ENCODE results near the gene HDGFL2.

The HDGFL2 gene

DNA sequence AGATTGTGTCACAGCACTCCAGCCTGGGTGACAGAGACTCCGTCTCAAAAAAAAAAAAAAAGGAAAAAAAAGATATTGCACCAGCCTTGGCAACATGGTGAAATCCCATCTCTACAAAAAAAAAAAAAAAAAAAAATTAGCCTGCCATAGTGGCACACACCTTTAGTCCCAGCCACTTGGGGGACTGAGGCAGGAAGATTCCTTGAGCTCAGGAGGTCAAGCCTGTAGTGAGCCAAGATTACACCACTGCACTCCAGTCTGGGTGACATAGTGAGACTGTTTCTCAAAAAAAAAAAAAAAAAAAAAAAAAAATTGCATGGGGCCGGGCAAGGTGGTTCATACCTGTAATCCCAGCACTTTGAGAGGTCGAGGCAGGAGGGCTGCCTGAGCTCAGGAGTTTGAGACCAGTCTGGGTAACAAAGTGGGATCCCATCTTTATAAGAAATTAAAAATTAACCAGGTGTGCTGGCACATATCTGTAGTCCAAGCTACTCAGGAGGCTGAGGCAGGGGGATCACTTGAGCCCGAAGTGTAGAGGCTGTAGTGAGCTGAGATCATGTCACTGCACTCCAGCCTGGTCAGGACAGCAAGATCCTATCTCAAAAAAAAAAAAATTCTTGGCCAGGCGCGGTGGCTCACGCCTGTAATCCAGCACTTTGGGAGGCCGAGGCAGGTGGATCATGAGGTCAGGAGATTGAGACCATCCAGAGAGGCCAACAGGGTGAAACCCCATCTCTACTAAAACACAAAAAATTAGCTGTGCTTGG is 7.1 kb upstream of the HDGFL2 start:
- no peak for DNase-seq (ENCODE audit: low read depth, low spot score)

DNA sequence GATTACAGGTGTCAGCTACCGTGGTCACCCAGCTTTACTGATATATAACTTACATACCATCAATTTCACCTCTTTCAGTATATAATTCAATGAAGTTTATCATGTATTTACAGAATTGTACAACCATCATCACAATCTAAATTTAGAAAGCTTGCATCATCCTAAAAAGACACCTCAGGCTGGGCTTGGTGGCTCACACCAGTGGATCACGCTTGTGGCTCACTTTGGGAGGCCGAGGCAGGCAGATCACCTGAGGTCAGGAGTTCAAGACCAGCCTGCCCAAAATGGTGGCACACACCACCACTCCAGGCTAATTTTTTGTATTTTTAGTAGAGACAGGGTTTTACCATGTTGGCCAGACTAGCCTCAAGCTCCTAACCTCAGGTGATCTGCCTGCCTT is 4.3 kb upstream of the HDGFL2 start:
- no peak for DNase-seq (ENCODE audit: low read depth, low spot score)

DNA sequence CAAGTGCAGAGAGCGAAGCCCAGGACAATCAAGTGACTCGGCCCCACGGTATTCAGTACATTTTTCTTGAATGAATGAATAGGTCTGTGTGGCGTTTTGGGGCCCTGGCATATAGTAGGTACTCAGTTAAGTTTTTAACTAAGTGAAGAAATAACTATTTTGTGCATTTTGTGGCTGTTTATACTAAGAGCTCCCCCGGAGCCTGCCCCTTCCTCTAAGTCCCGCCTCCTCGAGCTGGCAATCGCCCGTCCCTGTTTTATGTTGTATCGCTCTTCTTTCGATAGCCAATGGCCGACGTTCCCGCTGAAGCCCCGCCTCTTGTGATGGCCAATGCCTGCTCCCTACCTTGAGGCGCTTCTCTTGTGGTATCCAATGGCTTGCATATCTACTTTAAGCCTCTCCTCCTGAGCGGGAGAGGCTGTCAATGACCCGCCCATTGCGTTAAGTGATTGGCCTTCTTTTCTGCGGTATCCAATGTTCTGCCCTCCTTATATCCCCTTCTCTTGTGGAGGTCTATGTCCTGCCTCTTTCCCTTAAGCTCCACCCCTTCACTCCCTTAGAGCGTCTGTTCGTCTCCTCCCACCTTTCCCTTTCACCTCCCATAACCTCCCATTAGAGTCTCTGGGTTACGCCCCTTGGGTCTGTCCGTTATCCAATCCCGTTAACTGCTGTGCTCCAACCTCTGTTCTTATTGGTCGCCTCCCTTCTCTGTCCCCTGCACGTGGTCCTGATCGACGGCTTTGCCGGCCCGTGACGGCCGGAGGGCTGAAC is 509 bp upstream of the HDGFL2 start:
- DNase-seq (ENCODE audit: low read depth, low spot score): peak; percentile 100

DNA sequence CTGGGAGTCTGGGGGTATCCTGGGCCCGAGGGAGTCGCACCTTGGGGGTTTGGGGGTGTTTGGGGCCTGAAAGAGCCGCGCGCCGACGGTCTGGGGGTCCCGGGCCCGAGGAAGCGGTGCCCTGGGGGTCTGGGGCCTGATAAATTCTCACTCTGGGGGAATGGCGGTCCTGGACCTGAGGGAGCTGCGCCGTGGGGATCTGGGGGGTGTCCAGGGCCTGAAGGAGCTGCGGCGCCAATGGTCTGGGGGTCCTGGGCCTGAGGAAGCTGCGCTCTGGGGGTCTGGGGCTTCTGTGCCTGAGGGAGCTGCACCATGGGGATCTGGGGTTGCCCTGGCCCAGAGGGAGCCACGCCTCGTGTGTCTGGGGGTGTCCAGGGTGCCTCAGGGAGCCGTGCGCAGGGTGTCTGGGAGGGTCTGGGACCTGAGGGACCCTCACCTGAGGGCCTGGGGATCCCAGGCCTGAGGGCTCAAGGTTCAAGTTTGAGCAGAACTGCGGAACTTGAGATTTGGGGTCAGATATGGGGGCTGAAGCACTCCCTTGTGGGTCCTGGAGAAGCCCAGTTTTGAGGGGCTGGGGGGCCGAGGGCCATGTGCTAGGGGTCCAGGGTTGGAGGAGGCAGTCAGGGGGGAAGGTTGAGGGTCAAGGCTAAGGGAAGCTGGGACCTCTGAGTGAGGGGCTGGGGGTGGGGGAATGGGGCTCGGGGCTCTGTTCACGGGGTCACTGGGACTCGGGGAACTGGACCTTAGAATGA is 1.1 kb downstream of the HDGFL2 start:
- DNase-seq (ENCODE audit: low read depth, low spot score): no peak

- no peak for DNase-seq (ENCODE audit: low read depth, low spot score)
Measured at GRCh38 chr19:4473763-4474513, 1.8 kb downstream of the HDGFL2 start.

GRCh38 chr19:4474514-4475022 is 2.5 kb downstream of the HDGFL2 start:
- DNase-seq (ENCODE audit: low read depth, low spot score): peak; percentile 78

DNA sequence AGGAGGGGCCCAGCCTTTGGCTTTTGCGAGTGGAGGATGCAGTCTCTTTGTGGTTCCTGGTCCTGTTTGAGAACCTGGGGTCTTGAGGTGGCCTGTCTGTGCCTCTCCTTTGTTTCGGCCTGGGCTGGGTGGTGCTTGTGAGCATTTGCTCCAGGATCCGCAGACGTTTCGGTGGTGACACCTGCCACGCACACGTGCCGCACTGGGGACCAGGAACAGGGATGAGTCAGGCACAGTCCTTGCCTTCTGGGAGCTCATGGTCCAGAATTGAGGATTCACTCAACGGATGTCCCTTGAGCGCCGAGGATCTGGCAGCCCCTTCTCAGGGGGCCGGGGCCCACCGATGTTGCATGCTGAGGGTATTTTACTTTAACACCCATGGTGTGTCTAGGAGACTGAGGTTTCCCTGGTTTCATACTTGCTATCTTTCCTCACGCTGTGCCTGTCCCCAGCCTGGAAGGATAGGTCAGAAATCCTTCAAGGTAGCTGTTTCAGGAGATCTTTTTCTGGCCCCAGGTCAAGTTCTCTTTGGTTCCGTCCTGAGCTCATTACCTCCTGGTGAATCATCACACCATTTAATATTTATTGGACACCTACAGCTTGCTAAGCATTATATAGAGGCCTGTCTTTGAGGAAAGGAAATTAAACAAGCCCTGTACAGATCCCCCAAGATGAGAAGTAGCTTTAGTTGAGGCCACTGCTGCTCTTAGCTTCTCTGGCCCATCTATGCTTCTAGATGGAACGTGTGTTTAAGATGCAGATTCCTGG is 5.1 kb downstream of the HDGFL2 start:
- no peak for DNase-seq (ENCODE audit: low read depth, low spot score)

DNA sequence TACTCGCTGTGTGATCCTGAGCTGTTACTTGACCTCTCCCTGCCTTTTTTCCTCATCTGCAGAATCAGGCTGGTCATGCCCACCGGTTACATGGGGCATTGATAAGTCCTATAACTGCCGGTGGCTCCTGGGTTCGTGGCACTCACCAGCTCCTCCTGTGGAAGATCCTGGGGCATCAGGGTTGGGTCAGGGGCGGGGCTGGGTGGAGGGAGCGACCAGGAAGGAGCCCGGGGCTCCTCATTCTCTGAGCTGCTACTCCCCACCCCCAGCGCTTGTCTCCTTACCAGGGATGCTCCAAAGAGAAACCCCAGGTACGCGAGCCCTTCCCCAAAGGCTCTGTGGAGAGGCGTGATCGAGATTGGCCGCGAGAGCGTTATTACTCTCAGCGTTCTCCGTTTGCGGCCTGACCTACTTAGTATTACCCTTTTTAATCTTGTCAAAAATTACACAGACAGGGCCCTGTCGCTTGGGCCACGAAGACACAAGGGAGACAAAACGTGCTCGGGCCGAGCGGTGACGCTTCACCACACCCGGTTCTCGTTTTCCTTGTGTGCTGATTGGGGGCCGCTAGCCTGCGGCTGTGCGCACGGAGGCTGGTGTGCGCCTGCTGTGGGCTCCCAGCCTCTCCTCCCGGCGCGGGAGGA is 10.7 kb downstream of the HDGFL2 start:
- DNase-seq (ENCODE audit: low read depth, low spot score): no peak

DNA sequence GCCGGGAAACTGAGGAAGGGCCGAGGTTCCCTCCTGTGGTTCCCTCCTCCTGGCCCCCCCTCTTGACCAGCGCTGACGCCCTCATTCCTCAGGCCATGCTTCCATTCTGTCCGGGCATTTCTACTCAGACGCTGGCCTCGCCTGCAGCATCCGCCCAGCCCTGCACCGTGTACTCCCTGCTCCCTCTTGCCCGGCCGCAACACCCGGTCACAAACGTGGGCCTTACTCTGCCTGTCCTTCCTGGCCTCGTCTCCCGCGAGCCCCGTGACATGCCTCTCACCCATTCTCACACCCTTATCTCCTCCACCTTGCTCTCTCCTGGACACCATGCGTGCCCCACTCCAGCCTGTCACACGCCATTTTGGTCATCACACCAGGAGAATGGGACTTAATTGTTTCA is 11.3 kb downstream of the HDGFL2 start:
- no peak for DNase-seq (ENCODE audit: low read depth, low spot score)

DNA sequence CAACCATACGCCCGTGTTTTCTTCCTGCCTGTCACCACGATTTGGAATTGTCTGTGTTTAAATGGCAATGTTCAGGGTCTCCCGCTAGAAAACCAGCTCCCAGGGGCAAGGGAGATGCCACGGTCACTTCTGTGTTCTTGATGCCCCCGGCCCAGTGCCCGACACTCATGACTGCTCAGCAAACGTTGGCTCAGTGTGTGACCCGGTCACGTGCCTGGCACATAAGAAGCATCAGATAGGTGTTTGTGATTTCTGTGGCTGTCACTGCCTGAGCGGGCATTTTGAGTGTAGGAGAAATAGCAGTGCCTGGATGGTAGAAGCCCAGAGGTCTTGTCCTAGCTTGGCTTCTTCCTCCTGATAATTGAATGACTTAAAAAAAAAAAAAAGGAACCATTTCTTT is 15.5 kb downstream of the HDGFL2 start:
- DNase-seq (ENCODE audit: low read depth, low spot score): no peak

DNA sequence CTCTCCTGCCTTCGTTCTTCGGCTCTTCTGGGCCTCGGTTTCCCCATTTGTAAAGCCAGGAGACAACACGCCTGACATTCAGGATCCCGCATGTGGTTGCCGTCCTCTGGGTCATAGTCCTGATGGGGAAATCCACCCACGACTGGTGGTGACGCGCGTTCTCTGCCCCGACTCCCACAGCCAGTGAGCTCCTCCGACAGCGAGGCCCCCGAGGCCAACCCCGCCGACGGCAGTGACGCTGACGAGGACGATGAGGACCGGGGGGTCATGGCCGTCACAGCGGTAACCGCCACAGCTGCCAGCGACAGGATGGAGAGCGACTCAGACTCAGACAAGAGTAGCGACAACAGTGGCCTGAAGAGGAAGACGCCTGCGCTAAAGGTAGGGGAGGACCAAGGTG is 16.4 kb downstream of the HDGFL2 start:
- no peak for DNase-seq (ENCODE audit: low read depth, low spot score)

DNA sequence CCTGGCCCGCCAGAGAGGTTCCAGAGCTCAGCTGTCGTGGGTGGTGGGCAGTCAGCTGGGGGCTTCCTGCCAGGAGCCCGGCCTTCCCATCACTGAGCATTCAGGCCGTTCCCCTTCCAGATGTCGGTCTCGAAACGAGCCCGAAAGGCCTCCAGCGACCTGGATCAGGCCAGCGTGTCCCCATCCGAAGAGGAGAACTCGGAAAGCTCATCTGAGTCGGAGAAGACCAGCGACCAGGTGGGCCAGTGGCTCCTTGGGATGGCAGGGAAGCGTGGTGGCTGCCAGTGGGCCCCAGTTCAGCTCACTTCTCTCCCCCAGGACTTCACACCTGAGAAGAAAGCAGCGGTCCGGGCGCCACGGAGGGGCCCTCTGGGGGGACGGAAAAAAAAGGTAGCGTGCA is 19.3 kb downstream of the HDGFL2 start:
- DNase-seq (ENCODE audit: low read depth, low spot score): no peak

- no peak for DNase-seq (ENCODE audit: low read depth, low spot score)
Measured at GRCh38 chr19:4492337-4493103, 20.4 kb downstream of the HDGFL2 start.

DNA sequence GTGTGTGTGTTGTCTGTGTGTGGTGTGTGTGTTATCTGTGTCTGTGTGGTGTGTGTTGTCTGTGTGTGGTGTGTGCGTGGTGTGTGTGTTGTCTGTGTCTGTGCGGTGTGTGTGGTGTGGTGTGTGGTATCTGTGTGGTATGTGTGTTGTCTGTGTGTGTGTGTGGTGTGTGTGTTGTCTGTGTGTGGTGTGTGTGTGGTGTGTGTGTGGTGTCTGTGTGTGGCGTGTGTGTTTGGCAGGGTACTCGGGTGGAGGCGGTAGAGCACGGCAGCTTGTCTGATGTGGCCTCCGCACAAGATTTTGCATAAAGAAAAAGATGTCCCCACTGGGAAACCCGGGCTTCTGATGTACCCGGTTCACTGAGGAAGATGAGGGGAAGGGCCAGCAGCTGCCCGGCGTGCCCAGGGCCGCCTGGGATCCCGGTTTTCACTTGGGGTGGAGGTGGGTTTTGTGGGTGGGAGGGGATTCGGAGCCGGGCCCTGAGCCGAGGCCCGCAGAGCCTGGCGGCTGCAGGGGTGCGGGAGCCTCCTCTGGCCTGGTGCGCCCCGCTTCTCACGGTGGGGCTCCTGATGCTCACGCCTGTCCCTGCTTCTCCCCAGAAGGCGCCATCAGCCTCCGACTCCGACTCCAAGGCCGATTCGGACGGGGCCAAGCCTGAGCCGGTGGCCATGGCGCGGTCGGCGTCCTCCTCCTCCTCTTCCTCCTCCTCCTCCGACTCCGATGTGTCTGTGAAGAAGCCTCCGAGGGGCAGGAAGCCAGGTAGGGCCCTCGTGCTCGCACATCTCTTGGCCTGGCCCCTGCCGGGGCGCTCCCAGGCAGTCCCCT is 21.2 kb downstream of the HDGFL2 start:
- no peak for DNase-seq (ENCODE audit: low read depth, low spot score)

DNA sequence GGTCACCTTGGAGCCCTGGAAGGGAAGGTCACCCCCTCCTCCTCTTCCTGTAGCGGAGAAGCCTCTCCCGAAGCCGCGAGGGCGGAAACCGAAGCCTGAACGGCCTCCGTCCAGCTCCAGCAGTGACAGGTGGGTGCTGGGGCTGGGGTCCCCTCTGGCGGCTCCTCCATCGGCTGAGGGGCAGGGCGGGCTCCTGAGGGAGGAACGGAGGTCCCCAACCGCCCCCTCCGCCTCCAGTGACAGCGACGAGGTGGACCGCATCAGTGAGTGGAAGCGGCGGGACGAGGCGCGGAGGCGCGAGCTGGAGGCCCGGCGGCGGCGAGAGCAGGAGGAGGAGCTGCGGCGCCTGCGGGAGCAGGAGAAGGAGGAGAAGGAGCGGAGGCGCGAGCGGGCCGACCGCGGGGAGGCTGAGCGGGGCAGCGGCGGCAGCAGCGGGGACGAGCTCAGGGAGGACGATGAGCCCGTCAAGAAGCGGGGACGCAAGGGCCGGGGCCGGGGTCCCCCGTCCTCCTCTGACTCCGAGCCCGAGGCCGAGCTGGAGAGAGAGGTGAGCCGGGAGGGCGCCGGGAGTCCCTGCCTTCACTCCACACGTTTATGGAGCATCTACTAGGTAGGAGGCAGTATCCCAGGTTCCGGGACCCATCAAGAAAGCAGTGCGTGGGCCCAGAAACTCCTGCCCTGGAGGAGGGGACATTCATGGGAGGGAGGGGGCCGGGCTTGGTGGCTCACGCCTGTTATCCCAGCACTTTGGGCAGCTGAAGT is 22.0 kb downstream of the HDGFL2 start:
- DNase-seq (ENCODE audit: low read depth, low spot score): no peak

GRCh38 chr19:4494691-4495064 is 22.6 kb downstream of the HDGFL2 start:
- DNase-seq (ENCODE audit: low read depth, low spot score): no peak

DNA sequence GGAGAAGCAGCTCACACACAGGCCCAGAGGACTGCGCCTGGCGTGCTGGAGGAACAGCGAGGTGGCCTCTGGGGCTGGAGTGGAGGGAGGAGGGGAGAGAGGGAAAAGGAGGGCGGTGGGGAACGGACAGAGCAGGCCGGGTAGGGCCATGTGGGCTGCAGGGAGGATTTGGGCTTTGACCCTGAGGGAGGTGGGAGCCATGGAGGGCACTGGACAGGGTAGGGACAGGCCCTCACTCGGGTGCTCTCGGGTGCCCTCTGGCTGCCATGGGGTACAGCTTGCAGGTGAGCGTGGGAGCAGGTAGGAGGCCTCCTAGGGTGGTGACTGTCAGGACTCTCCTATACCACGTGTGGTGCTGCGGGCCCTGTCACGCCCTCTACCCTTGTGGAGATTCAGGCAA is 23.4 kb downstream of the HDGFL2 start:
- DNase-seq (ENCODE audit: low read depth, low spot score): no peak

DNA sequence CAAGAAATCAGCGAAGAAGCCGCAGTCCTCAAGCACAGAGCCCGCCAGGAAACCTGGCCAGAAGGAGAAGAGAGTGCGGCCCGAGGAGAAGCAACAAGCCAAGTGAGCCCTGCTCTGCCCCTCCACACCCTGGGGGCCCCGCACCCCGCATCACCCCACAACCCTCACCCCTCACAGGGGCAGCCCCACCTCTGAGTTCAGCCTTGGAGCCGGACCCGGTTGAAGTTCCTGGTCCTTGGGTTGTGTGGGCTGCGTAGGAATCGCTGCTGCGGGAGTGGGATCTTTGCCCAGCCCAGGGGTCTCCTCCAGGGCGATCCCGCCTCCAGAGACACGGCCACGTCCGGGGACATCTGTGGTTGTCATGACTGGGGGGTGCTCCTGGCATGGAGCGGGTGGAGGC is 24.2 kb downstream of the HDGFL2 start:
- no peak for DNase-seq (ENCODE audit: low read depth, low spot score)
